Testis (tissue), 2 donors: Measurements from ENCODE around the gene GPR171.

ENCODE experiments used
- CTCF ChIP-seq, 3 experiments: fragments of 450-650 bp in 2 of 3; fragments of 200-600 bp in 1 of 3; sonication (generic) in 1 of 3; IDR thresholded peaks; one replicate each; pipeline ENCODE4 v1.5.1; 2016 to 2019; ENCODE audit warnings: antibody characterized with exemption in 3 of 3, mild to moderate bottlenecking in 2 of 3, moderate library complexity in 1 of 3
- POLR2A ChIP-seq: fragments of 450-650 bp; IDR thresholded peaks from one replicate; pipeline ENCODE4 v1.6.1; 2017; ENCODE audit warnings: antibody characterized with exemption, mild to moderate bottlenecking, moderate library complexity

GRCh38 chr3:151154566-151154965 lies 48.5 kb downstream of the GPR171 start:
- TF ChIP-seq CTCF (IDR thresholded peaks at IDR 0.05) (no peak), POLR2A (no peak)
